Parathyroid adenoma (tissue), 2 donors: Measurements from ENCODE around the gene TEX22.

Experiments used
- H2AFZ ChIP-seq: fragments of 300-600 bp; sonication (generic); one replicate; pipeline ENCODE4 v1.7.0; 2017; ENCODE audit warnings: antibody characterized with exemption, mild to moderate bottlenecking
- H3K27ac ChIP-seq: fragments of 300-600 bp; sonication (generic); one replicate; pipeline ENCODE4 v1.7.0; 2017
- H3K27me3 ChIP-seq: fragments of 300-600 bp; sonication (generic); one replicate; pipeline ENCODE4 v1.7.0; 2017; ENCODE audit warnings: low read length; ENCODE audit not compliant: control insufficient read depth, insufficient read depth
- H3K36me3 ChIP-seq: fragments of 300-600 bp; sonication (generic); one replicate; pipeline ENCODE4 v1.7.0; 2017; ENCODE audit warnings: low read length; ENCODE audit not compliant: control insufficient read depth, insufficient read depth
- H3K4me1 ChIP-seq: fragments of 300-600 bp; sonication (generic); one replicate; pipeline ENCODE4 v1.7.0; 2017; ENCODE audit warnings: control low read depth
- H3K4me2 ChIP-seq: fragments of 300-600 bp; sonication (generic); one replicate; pipeline ENCODE4 v1.7.0; 2017; ENCODE audit warnings: low read length
- H3K4me3 ChIP-seq: fragments of 300-600 bp; sonication (generic); one replicate; pipeline ENCODE4 v1.7.0; 2017; ENCODE audit warnings: low read depth, low read length
- H3K79me2 ChIP-seq: fragments of 300-600 bp; sonication (generic); one replicate; pipeline ENCODE4 v1.7.0; 2017; ENCODE audit warnings: control low read depth
- H3K9ac ChIP-seq: fragments of 300-600 bp; sonication (generic); one replicate; pipeline ENCODE4 v1.7.0; 2017; ENCODE audit warnings: mild to moderate bottlenecking
- H3K9me3 ChIP-seq: fragments of 300-600 bp; sonication (generic); one replicate; pipeline ENCODE4 v1.7.0; 2017; ENCODE audit warnings: low read length; ENCODE audit not compliant: control insufficient read depth
- CTCF ChIP-seq: fragments of 300-600 bp; sonication (generic); IDR thresholded peaks from one replicate; pipeline ENCODE4 v1.7.0; 2017; ENCODE audit warnings: antibody characterized with exemption, mild to moderate bottlenecking
- donor health status: primary hyperparathyroidism.

The TEX22 gene

GRCh38 chr14:105391541-105391940 lies 6.8 kb upstream of the TEX22 start:
- H3K9me3 ChIP-seq, result no peaks in the 10 kb centered on the region
- no peaks in the 10 kb centered on the region for H3K36me3 ChIP-seq
- H3K79me2 ChIP-seq, result no peaks in the 10 kb centered on the region
- H3K4me3 ChIP-seq, result no peak overlapping the region
- H2AFZ ChIP-seq, result no peak overlapping the region
- H3K27ac ChIP-seq, result no peak overlapping the region
- no peaks in the 10 kb centered on the region for H3K27me3 ChIP-seq
- TF ChIP-seq CTCF, result no peak
- no peak overlapping the region for H3K4me2 ChIP-seq
- no peak overlapping the region for H3K9ac ChIP-seq
- no peaks in the 10 kb centered on the region for H3K4me1 ChIP-seq

DNA sequence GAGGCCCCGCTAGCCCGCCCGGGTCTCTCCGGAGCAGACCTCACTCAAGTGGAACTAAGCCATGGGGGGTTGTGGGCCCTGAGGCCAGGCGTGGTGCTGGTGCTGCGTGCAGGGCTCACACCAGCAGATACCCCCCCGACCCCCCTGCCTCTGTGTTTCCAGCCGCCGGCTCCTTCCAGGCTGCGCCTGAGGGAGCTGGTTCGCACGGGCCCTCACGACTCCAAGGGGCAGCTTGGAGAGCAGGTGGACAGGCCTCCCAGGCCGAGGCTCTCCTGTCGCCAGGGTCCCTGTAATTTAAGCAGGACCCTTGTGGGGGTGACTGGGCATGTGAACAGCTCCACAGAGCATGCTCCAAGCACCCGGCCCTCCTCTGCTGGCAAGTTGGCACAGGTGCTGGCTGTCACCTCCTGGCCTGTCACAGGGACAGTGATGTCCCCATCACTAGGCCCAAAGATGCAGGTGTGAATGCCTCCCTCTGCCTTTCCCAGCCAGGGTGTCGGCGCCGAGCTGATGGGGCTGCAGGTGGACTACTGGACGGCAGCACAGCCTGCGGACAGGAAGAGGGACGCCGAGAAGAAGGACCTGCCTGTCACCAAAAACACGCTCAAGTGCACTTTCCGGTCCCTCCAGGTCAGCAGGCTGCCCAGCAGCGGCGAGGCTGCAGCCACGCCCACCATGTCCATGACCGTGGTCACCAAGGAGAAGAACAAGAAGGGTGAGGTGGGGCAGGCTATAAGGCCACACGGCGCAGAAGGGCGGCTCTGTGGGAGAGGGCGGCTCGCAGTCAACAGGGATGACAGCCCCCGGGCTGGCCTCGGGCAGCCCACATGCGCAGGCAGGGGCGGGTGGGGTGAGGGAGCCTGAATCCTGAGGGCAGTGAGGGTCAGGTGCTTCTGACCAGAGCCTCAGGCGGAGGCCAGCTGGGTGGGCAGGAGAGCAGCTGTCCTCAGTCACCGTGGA lies 5.9 kb upstream of the TEX22 start:
- no peaks in the 10 kb centered on the region for H3K9me3 ChIP-seq
- H3K27ac ChIP-seq, result no peak overlapping the region
- no peaks in the 10 kb centered on the region for H3K27me3 ChIP-seq
- no peak overlapping the region for H3K9ac ChIP-seq
- no peaks in the 10 kb centered on the region for H3K36me3 ChIP-seq
- no peak overlapping the region for H3K4me2 ChIP-seq
- TF ChIP-seq CTCF, result no peak
- H3K4me1 ChIP-seq, result no peaks in the 10 kb centered on the region
- no peak overlapping the region for H3K4me3 ChIP-seq
- no peak overlapping the region for H2AFZ ChIP-seq
- no peaks in the 10 kb centered on the region for H3K79me2 ChIP-seq

GRCh38 chr14:105393151-105393550 lies 5.2 kb upstream of the TEX22 start:
- Histone ChIP-seq H3K4me1 (peaks cover 3% of the 10 kb centered on the region), H3K79me2 (no peaks in the 10 kb centered on the region), H3K27me3 (no peaks in the 10 kb centered on the region), H3K4me3 (no peak overlapping the region), H3K9me3 (no peaks in the 10 kb centered on the region), H3K4me2 (no peak overlapping the region), H3K27ac (no peak overlapping the region), H3K36me3 (no peaks in the 10 kb centered on the region), H2AFZ (no peak overlapping the region), H3K9ac (no peak overlapping the region)
- no peak for TF ChIP-seq CTCF

DNA sequence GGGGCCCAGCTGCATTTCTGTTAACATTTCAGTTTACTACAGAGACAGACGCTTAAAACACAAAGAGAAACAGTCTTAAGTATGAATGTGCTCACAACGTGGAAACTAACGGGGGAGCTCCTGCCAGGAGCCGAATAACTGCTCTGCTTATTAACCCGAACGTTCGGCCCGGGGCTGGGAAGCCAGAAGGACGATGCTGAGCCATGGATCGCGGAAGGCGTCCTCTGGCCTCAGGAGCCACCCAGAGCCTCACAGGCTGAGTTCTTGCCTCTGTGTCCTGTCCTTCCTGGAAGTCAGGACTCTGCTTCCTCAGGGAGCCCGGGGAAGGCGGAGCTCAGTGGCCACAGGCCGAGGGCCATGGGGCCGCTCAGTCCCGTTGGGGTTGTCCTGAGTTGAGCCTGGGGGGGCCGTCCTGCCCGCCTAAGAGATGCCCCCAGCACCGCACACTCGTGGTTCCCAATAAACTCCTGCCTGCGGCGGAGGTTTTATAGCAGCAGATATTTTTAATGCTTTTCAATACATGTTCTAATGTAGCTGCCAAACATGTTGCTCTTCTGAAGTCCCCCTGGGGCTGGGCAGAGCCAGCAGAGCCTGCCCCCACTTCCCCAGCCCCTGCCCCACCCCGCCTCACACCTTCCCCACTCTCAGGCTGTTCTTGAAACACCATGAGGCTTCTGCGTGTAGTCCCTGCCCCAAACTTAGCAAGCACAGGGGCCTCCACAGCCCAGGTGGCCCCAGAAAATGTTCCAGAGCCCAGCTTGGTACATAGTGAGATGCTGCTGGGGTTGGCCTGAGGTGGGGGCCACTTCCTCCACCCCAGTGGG lies 3.4 kb upstream of the TEX22 start:
- no peak overlapping the region for H3K9ac ChIP-seq
- peaks cover 8% of the 10 kb centered on the region for H3K4me1 ChIP-seq
- no peak overlapping the region for H3K4me3 ChIP-seq
- no peaks in the 10 kb centered on the region for H3K9me3 ChIP-seq
- no peaks in the 10 kb centered on the region for H3K27me3 ChIP-seq
- no peak overlapping the region for H3K27ac ChIP-seq
- no peak overlapping the region for H2AFZ ChIP-seq
- no peak for TF ChIP-seq CTCF
- H3K36me3 ChIP-seq, result no peaks in the 10 kb centered on the region
- no peaks in the 10 kb centered on the region for H3K79me2 ChIP-seq
- no peak overlapping the region for H3K4me2 ChIP-seq
